ENCODE measurements around the gene VSIR.

VSIR gene

GRCh38 chr10:71773221-71773971, at the start of gene VSIR:
Gene VSIR, minus strand, starts transcription at chr10:71773520. Its CDS starts 81 bp downstream, at chr10:71773439.
- peak; percentile 96 for DNase-seq

GRCh38 chr10:71821909-71822763, 48.8 kb upstream of the VSIR start:
- no peak for DNase-seq

GRCh38 chr10:71820966-71821365, 47.6 kb upstream of the VSIR start:
- DNase-seq = no peak

- no peak for DNase-seq
These were observed 46.7 kb upstream of the VSIR start for GRCh38 chr10:71819985-71820384.

GRCh38 chr10:71819441-71819861, 46.1 kb upstream of the VSIR start:
- no peak for DNase-seq

- no peak for DNase-seq
These were observed 45.4 kb upstream of the VSIR start for GRCh38 chr10:71818674-71819260.

- DNase-seq = no peak
These were observed 44.7 kb upstream of the VSIR start for GRCh38 chr10:71817831-71818655.

- no peak for DNase-seq
These were observed 43.8 kb upstream of the VSIR start for GRCh38 chr10:71816936-71817618.

GRCh38 chr10:71816421-71816851, 43.1 kb upstream of the VSIR start:
- no peak for DNase-seq

- DNase-seq = no peak
These were observed 42.3 kb upstream of the VSIR start for GRCh38 chr10:71815515-71816130.

- no peak for DNase-seq
These were observed 41.6 kb upstream of the VSIR start for GRCh38 chr10:71814922-71815411.

GRCh38 chr10:71812913-71813590, 39.7 kb upstream of the VSIR start:
- no peak for DNase-seq

GRCh38 chr10:71812016-71812912, 38.9 kb upstream of the VSIR start:
- peak; percentile 79 for DNase-seq

- no peak for DNase-seq
These were observed 38.0 kb upstream of the VSIR start for GRCh38 chr10:71811351-71811750.

- no peak for DNase-seq
These were observed 36.9 kb upstream of the VSIR start for GRCh38 chr10:71810048-71810750.

GRCh38 chr10:71809628-71810027, 36.3 kb upstream of the VSIR start:
- no peak for DNase-seq

- no peak for DNase-seq
These were observed 34.5 kb upstream of the VSIR start for GRCh38 chr10:71807557-71808510.
